GM12891 (cell line): ENCODE results near the gene FYTTD1.

Source experiments
- POLR2A ChIP-seq: IDR thresholded peaks from 2 replicates; pipeline ENCODE4 v1.6.1; 2011; ENCODE audit warnings: low read depth, low read length, control low read depth
- POLR2AphosphoS5 ChIP-seq: IDR thresholded peaks from 2 replicates; pipeline ENCODE4 v1.6.1; 2011; ENCODE audit warnings: low read depth, low read length, control low read depth

DNA sequence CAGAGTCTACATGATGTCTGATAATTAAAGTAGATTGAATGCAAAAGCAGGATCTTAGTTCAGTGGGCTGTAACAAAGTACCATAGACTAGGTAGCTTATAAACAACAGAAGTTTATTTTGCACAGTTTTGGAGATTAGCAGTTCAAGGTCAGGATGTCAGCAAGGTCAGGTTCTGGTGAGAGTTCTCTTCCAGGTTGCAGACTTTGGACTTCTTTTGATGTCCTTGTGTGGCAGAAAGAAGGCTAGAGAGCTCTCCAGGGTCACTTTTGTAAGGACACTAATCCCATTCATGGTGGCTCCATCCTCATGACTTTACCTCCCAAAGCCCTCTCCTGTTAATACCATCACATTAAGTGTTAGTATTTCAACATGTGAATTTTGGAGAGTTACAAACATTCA is 12.1 kb downstream of the FYTTD1 start:
- TF ChIP-seq POLR2A (no peak), POLR2AphosphoS5 (no peak)
